IPS-18c (cell line): ENCODE measurements around the gene PCDH12.

ENCODE experiments used
- H3K4me3 ChIP-seq: 2 replicates; pipeline ENCODE4 v1.7.0; 2013; ENCODE audit warnings: low read depth, mild to moderate bottlenecking, low read length, moderate library complexity; ENCODE audit not compliant: insufficient read depth
- H3K9me3 ChIP-seq: one replicate; pipeline ENCODE4 v1.6.1; 2013; ENCODE audit warnings: mild to moderate bottlenecking, low read length, moderate library complexity; ENCODE audit not compliant: control insufficient read depth, insufficient read depth

The PCDH12 gene

DNA sequence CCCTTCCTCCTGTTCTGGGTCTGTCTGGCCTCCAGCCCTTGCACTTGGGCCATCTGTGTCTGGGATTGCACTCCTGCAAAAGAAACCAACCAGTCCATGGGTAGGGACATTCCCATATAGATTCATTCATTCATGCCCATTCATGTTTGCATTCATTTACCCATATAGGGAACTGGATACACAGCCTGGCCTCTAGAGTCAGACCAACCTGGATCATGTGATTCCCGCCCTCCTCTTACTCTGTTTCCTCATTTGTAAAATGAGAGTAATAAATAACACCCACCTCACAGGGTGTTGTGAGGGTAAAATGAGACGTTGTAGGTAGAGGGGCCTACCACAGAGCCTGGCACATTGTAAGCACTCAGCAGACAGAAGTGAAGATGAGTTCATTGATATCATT lies 8.5 kb downstream of the PCDH12 start:
- Histone ChIP-seq H3K9me3 (peaks cover 2% of the 10 kb centered on the region), H3K4me3 (no peak overlapping the region)

- Histone ChIP-seq H3K4me3 (no peak overlapping the region), H3K9me3 (peaks cover 2% of the 10 kb centered on the region)
Observed at GRCh38 chr5:141948812-141949211, 9.2 kb downstream of the PCDH12 start.

GRCh38 chr5:141947316-141947715 lies 10.7 kb downstream of the PCDH12 start:
- peaks cover 2% of the 10 kb centered on the region for H3K9me3 ChIP-seq
- H3K4me3 ChIP-seq, result no peak overlapping the region

DNA sequence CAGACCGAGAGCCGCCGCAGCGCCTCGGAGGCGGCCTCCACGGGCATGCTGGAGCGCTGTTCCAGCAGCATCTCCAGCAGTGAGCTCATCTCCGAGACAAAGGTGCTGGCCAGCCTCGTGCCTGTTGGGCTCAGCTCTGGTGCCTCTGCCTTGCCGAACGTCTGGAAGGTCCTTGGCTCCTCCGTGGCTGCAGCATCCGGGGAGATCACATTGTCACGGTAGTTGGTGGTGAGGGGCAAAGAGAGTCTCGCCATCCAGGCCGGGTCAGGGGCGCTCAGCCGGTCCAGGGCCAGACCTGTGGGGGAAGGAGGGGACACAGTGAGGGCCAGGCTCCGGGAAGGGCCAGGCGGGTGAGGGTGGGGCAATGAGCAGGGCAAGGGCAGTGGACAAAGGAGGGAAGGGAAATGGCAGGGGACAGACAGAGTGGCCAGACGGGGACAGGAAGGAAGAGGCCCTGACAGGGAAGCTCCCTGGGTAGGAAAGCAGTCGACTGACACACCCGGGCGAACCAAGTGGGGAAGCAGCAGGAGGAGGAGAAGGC lies 12.4 kb downstream of the PCDH12 start:
- H3K4me3 ChIP-seq, result no peak overlapping the region

DNA sequence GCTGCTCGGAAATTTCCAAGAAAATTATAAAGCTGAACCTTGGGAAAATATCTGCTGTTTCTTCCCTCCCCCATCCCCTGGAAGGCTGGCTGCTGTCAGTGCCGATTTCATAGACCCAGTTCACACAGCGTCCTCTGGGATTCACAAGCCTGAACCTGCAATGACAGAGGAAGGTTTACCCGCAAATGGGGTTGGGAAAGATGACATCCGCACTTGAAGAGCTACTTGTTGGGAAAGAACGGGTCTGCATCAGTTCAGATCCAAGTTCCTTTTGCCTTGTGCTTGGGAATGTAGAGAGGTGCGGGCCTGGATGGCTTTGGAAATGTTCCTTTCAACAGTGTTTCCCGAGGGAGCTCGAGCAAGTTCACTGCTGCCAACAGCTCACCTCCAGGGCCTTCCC lies 13.9 kb downstream of the PCDH12 start:
- H3K9me3 ChIP-seq, result no peaks in the 10 kb centered on the region

More for the DNA sequence above, 12.4 kb downstream of the PCDH12 start:
- no peaks in the 10 kb centered on the region for H3K9me3 ChIP-seq

GRCh38 chr5:141942185-141942857 lies 15.7 kb downstream of the PCDH12 start:
- Histone ChIP-seq H3K9me3 (no peaks in the 10 kb centered on the region), H3K4me3 (no peak overlapping the region)

More for the DNA sequence above, 13.9 kb downstream of the PCDH12 start:
- H3K4me3 ChIP-seq, result no peak overlapping the region

- Histone ChIP-seq H3K9me3 (no peaks in the 10 kb centered on the region), H3K4me3 (no peak overlapping the region)
Observed at GRCh38 chr5:141941779-141942178, 16.2 kb downstream of the PCDH12 start.

GRCh38 chr5:141941307-141941706 lies 16.7 kb downstream of the PCDH12 start:
- Histone ChIP-seq H3K4me3 (no peak overlapping the region), H3K9me3 (no peaks in the 10 kb centered on the region)

DNA sequence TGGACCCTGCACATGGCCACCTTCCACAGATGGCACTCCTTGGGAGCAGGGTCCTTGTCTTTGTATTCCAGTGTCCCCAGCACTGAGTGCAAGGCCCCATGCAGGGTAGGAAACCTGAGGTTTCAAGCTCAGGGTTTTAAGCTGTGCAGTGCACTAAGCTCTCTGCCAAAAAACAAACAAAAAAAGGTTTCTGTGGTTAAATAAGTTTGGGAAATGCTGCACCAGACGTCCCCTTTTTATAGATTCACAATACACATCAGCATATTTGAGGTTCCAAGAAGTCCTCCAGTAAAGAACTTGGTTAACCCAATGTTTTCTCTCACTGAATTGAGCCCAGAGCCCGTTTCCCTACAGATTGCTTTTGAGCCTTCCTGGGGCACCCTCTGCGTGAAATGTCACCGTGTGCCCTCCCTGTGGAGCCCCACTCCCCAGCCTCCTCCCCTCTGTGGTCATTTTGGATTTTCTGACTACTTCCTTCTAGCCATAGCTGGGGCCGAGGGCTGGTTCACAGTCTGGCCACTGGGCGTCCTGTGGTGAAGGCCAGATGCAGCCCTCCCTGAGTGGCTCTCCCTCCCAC lies 17.2 kb downstream of the PCDH12 start:
- H3K4me3 ChIP-seq, result no peak overlapping the region
- no peaks in the 10 kb centered on the region for H3K9me3 ChIP-seq

- H3K4me3 ChIP-seq, result no peak overlapping the region
- no peaks in the 10 kb centered on the region for H3K9me3 ChIP-seq
Observed at GRCh38 chr5:141935538-141935937, 22.5 kb downstream of the PCDH12 start.

DNA sequence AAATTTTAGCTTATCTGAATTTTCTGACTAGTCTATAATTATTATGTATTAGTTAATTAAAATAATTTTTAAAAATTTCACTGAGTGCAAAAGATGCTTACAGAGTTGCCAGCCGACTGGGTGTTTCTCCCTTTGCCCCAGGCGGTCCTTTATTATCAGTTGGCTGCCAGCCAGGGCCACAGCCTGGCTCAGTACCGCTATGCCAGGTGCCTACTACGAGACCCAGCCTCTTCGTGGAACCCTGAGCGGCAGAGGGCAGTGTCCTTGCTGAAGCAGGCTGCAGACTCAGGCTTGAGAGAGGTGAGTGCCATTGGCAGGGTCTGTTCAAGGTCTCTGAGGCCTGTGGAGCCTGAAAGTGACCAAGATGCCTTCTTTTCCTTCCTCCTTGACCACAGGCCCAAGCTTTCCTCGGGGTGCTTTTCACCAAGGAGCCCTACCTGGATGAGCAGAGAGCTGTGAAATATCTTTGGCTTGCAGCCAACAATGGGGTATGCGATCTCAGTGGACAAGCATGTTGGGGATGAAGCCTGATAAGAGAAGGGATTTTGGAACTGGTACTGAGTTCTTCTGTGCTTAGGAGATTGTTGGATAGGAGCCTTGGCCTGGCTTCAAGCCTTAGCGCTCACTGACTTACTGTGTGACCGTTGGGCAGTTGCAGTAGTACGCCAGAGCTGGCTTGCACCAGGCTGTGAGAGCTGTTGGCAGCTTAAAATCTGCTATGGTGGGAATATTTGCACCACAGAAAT lies 23.7 kb downstream of the PCDH12 start:
- H3K9me3 ChIP-seq, result no peaks in the 10 kb centered on the region
- no peak overlapping the region for H3K4me3 ChIP-seq

GRCh38 chr5:141933151-141933550 lies 24.9 kb downstream of the PCDH12 start:
- Histone ChIP-seq H3K9me3 (no peaks in the 10 kb centered on the region), H3K4me3 (no peak overlapping the region)

DNA sequence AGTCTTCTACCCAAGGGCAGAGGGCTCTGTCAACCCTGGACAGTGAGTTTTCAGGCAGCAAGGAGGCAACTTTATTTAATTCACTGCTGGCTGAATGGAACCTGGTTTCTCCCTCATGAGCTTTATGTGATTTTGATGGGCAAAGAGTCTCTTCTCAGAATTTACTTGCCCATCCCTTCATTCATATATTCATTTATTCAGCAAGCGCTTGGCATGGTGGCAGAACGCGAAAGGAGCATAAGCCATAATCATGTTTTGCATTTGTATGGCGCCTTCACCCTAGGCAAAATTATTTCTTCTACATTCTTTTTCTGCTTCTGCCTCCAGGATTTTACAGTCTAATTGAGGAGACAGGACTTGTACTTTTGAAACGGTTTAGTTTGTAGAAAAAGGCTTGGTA lies 26.3 kb downstream of the PCDH12 start:
- Histone ChIP-seq H3K9me3 (no peaks in the 10 kb centered on the region), H3K4me3 (no peak overlapping the region)

DNA sequence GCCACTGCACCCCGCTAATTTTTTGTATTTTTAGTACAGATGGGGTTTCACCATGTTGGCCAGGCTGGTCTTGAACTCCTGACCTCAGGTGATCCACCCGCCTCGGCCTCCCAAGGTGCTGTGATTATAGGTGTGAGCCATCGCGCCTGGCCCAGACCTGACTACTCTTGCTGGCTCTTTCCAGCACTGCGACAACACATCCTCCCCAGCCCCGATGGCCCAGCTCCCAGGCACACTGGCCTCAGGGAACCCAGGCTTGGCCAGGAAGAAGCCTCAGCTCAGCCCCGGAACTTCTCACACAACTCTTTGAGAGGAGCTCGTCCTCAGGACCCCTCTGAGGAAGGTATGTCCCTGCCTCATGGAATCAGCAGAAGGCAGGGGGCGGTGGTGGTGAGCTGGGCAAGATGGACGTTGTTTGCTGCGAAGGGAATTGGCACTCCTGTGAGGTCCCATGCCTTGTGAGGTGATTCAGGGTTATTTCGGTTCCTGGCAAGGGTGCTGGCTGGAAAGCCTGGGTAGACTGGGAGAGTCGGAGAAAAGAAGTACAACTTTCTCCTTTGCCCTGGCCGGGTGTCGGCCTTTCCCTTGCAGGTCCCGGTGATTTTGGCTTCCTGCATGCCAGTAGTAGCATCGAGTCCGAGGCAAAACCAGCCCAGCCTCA lies 28.5 kb downstream of the PCDH12 start:
- Histone ChIP-seq H3K9me3 (no peaks in the 10 kb centered on the region), H3K4me3 (no peak overlapping the region)

DNA sequence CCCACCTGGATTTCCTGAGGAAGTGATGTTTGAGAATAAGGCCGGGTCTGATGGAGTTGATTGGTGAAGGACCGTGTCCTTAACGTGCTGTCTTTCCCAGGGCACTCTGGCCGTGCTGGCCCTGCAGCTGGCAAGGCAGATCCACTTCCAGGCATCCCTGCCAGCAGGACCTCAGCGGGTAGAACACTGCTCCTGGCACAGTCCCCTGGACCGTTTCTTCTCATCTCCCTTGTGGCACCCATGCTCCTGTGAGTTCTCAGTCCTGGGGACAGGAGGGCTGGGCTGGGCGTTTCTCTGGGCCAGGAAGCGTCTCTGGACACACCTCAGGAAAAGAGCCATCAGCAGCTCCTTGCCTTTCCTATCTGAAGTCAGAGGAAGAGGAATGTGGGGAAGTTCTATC lies 30.0 kb downstream of the PCDH12 start:
- Histone ChIP-seq H3K9me3 (no peaks in the 10 kb centered on the region), H3K4me3 (no peak overlapping the region)

DNA sequence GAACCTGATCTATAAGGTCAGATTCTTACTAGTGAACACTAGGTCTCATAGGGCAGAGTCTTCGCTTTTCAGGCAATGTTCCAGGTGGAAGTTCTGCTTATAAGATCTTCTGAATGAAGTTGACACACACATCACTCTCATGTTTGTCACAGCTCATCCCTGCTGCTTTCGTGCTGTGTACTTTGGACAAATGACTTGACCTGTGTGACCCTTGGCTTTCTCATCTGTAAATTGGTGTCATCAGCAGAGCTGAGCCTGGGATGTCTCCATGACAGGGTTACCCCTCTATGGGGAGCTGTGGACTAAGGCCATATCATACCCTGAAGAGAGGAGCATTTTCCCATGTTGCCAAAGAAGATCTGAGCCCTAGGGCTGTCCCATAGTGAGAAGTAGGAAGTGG lies 31.6 kb downstream of the PCDH12 start:
- no peak overlapping the region for H3K4me3 ChIP-seq
- H3K9me3 ChIP-seq, result no peaks in the 10 kb centered on the region

DNA sequence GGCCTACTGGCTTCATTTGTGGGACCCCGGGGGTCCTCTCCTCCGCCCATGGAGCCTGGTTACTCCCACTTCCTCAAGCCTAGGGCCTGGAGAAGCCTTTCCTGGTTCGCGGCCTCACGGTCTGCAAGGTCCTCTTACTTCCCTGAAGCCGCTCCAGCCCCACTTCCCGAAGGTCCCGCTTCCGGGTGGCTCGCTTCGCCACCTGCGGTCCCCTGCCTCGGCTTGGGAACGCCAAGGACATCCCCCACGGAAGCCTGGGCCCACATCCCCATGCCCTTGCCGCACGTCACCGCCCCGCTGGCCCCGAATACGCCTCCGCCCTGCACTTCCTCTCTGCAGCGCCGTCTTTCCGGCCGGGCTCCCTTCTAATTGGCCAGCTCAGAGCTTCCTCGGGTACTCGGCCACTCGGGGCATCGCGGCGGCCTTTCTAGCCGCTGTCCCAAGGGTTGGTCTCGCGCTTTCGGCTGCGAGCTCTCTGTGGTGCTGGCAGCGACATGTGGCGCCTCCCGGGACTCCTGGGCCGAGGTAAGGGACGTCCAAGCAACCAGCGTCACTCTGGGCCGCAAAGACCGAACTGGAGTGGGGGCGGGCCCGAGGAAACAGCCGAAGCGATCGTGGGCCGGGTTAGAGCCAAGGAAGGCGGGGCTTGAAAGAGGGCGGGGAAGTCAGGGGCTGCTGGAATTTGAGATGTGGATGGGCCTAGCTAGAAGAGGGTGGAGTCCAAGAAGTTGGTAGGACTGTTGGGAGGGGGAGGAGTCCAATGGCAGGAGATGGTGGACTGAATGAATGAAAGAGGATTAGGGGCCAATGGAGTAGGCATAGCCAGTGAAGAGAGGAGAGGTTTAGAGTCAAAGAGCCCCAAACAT lies 34.3 kb downstream of the PCDH12 start, which contains the start of gene DELE1:
TSS of gene DELE1 (plus strand) at position 424 of the 866 bp plus-strand sequence. CDS start at position 495, 71 bp downstream.
- peak within 1 kb of the TSS; percentile 91 for H3K4me3 ChIP-seq
- H3K9me3 ChIP-seq, result no peaks in the 10 kb centered on the region
